HG02870 (cell line): ENCODE measurements around the gene CEND1.

Experiments
- ATAC-seq: cut with Tn5 transposase; IDR thresholded peaks from one replicate; pipeline ENCODE4 v1.9.1; 2021; ENCODE audit warnings: mild to moderate bottlenecking, moderate library complexity; ENCODE audit not compliant: unreplicated experiment

CEND1 gene

DNA sequence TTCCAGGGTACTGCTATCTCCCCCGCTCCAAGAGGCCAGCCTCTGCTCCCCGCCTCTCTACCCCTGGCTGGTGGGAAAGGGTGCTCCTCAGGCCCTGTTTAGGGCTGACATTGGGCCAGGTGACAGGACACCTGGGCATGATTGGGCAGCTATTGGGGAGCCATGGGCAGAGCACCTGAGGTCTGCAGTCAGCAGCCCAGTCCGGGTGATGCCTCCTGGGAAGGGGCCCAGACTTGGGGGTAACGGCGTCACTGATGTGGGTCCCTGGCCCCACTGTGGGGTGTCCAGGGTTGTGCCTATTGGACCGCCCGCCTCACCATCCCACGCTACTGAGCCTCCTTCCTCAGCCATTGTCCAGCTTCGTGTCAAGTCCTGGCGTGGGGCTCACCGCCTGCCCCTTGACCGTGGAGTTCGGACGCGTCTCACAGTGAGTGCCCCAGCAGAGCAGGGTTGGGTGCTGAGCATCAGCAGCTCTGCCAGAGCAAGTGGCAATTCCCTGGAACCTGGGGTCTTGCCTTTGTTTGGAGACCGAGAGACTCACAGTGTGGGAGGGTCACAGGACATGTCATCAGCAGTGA is 9.8 kb downstream of the CEND1 start:
- no peak for ATAC-seq

GRCh38 chr11:778976-779954 is 10.6 kb downstream of the CEND1 start:
- ATAC-seq: no peak

- peak; percentile 55 for ATAC-seq
These were observed 12.3 kb downstream of the CEND1 start, which contains the start of gene GATD1 for GRCh38 chr11:777288-778255. Gene GATD1 (minus strand): TSS chr11:777487. CDS start chr11:777462, 25 bp downstream.

- peak; percentile 25 for ATAC-seq
These were observed 13.2 kb downstream of the CEND1 start for GRCh38 chr11:776561-777287.

GRCh38 chr11:776263-776560 is 13.7 kb downstream of the CEND1 start:
- ATAC-seq: peak; percentile 10

GRCh38 chr11:774873-775592 is 14.9 kb downstream of the CEND1 start:
- no peak for ATAC-seq

- no peak for ATAC-seq
These were observed 16.1 kb downstream of the CEND1 start for GRCh38 chr11:773830-774229.

DNA sequence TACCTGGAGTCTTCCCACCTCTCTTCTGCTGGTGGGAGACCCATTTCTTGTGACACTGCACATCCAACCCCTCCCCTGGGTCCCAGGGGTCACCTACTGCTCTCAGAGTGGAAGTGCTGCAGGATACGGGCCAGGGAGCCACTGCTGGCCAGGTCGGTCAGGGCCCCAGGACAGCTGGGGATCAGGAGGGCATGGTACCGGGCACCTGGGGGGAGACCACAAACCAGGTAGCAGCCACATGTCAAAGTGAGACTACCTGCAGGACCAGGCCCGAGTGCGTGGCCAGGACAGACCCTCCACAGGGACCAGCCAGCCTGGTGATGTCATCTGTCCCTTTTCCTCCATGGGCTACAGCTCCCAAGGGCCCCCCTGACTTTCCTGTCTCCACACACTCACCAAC is 16.5 kb downstream of the CEND1 start:
- no peak for ATAC-seq

DNA sequence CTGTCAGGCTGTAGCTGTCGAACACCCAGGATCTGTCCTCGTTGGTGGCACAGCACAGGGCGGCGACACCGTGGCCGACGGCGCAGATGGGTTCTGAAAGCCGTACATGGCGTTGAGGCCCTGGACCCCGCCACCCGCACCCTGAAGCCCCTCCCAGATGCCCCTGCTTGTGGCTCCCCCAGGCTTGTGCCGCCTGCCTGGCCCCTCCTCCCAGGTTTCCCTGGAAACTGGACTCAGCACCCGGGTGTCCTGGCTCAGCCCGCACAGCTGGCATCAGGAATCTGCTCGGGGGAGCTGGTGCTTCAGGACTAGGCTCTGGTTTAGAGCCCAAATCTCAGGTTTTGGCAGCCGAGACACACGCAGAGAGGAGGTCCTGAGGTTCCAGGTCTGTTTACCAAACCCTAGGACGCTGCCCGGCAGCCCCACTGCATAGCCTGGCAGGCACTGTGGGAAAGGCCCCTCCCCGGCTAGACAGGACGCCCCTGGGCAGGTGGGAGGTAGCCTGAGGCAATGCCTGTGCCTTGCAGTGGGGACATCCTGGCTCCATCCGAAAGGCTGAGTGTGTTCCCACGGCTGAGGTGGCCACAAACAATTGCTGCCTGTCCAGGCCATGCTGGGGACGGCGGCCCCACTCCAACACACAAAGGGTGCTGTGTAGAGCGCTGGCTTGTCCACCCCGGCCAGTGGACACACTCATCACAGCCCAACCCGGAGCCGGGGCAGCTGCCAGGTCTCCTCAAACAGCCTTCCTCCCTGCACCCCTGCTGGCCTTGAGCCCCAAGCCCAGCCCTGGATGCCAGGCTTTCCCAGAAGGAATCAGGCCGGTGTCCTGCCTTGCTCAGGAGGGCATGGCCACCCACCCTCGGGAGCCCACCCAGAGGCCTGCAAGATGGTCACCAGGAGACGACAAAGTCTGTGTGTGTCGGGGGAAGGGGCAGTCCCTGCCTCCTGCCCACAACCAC is 17.2 kb downstream of the CEND1 start:
- no peak for ATAC-seq

GRCh38 chr11:771617-772204 is 18.2 kb downstream of the CEND1 start:
- ATAC-seq: no peak

GRCh38 chr11:770642-771616 is 19.0 kb downstream of the CEND1 start:
- ATAC-seq: no peak

GRCh38 chr11:769887-770641 is 19.8 kb downstream of the CEND1 start:
- ATAC-seq: no peak

DNA sequence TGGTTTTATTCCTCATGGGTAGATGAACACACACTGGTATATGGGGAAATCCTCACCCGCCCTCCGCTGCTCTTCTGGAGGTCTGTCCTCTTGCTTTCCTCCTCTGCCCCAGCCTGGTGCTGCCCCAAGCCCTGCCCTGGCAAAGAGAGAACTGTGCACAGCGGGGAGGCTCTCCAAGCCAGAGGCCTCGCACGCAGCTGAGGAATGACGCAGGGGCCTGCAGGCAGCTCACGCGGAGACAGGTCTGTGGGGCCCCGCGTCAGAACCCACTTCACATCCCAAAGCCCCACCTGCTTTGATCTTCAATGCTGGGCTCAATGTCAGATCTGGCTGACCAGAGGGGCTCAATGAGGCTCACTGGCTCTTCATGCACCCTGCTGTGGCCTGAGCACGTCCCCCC is 22.7 kb downstream of the CEND1 start:
- ATAC-seq: no peak

GRCh38 chr11:766936-767210 is 23.0 kb downstream of the CEND1 start:
- ATAC-seq: no peak

GRCh38 chr11:766106-766935 is 23.6 kb downstream of the CEND1 start:
- ATAC-seq: no peak

GRCh38 chr11:765802-766091 is 24.1 kb downstream of the CEND1 start:
- no peak for ATAC-seq
